HepG2 (cell line): ENCODE data around the gene PIK3CB. TPM values are rescaled to one million over a fixed set of nuclear protein-coding genes. Genes with fewer than 3 reads are reported as not detected.
A peak's percentile ranks its signal among the peaks of the same experiment; 100 is the strongest.

Source experiments
- ATRX ChIP-seq: sonication (generic); formaldehyde crosslinking; IDR thresholded peaks from 2 replicates; pipeline ENCODE4 v1.4.0; 2020; ENCODE audit warnings: missing genetic modification reagents, borderline replicate concordance
- HNRNPK ChIP-seq: fragments of 200-400 bp; formaldehyde crosslinking; IDR thresholded peaks from 2 replicates; pipeline ENCODE4 v1.6.1; 2018; ENCODE audit warnings: low read length, low read depth, moderate library complexity, mild to moderate bottlenecking; ENCODE audit not compliant: poor library complexity, severe bottlenecking
- HOXA7 ChIP-seq: sonication (generic); formaldehyde crosslinking; IDR thresholded peaks from 2 replicates; pipeline ENCODE4 v1.8.1; 2022; ENCODE audit warnings: mild to moderate bottlenecking, missing genetic modification reagents, moderate library complexity
- JUND ChIP-seq: sonication (generic); formaldehyde crosslinking; IDR thresholded peaks from 2 replicates; pipeline ENCODE4 v1.8.0; 2022; ENCODE audit warnings: mild to moderate bottlenecking, missing genetic modification reagents
- KLF16 ChIP-seq, 2 experiments: sonication (generic) in 1 of 2; formaldehyde crosslinking in 1 of 2; IDR thresholded peaks; 2 replicates each; pipeline versions ENCODE4 v1.6.1 to v1.8.0; 2016 to 2023; ENCODE audit warnings: missing genetic modification reagents in 2 of 2, missing compliant biosample characterization in 1 of 2
- MBD4 ChIP-seq: IDR thresholded peaks from 2 replicates; pipeline ENCODE4 v1.6.1; 2012; ENCODE audit warnings: low read length, inconsistent platforms, borderline replicate concordance
- NFKB2 ChIP-seq: sonication (generic); formaldehyde crosslinking; IDR thresholded peaks from 2 replicates; pipeline ENCODE4 v1.4.0; 2020; ENCODE audit warnings: missing genetic modification reagents, borderline replicate concordance
- NR2C2 ChIP-seq: sonication (generic); formaldehyde crosslinking; IDR thresholded peaks from 2 replicates; pipeline ENCODE4 v1.4.0; 2020; ENCODE audit warnings: missing genetic modification reagents, mild to moderate bottlenecking, moderate library complexity, borderline replicate concordance
- REPIN1 ChIP-seq: sonication (generic); formaldehyde crosslinking; IDR thresholded peaks from 2 replicates; pipeline ENCODE4 v1.8.0; 2022; ENCODE audit warnings: missing genetic modification reagents, low read depth, mild to moderate bottlenecking, borderline replicate concordance
- RFX5 ChIP-seq: IDR thresholded peaks from 2 replicates; pipeline ENCODE4 v1.6.1; 2011; ENCODE audit warnings: low read depth, low read length, improper control_type of control experiment
- RXRA ChIP-seq: sonication (generic); formaldehyde crosslinking; IDR thresholded peaks from 2 replicates; pipeline ENCODE4 v1.5.1; 2020; ENCODE audit warnings: missing genetic modification reagents
- TGIF2 ChIP-seq: IDR thresholded peaks from 2 replicates; pipeline ENCODE4 v1.6.1; 2016; ENCODE audit warnings: control low read depth, missing compliant biosample characterization
- TOE1 ChIP-seq: sonication (generic); formaldehyde crosslinking; IDR thresholded peaks from 2 replicates; pipeline ENCODE4 v1.4.0; 2020; ENCODE audit warnings: mild to moderate bottlenecking, missing genetic modification reagents
- ZFYVE20 ChIP-seq: sonication (generic); formaldehyde crosslinking; IDR thresholded peaks from 2 replicates; pipeline ENCODE4 v1.8.0; 2023; ENCODE audit warnings: low read depth, mild to moderate bottlenecking, moderate library complexity, missing genetic modification reagents, borderline replicate concordance
- ZNF33A ChIP-seq: sonication (generic); formaldehyde crosslinking; IDR thresholded peaks from 2 replicates; pipeline ENCODE4 v1.5.1; 2020; ENCODE audit warnings: missing genetic modification reagents, mild to moderate bottlenecking, moderate library complexity, borderline replicate concordance
- ZNF7 ChIP-seq: IDR thresholded peaks from 2 replicates; pipeline ENCODE4 v1.6.1; 2016; ENCODE audit warnings: missing biosample characterization, missing genetic modification reagents
- polyA plus RNA-seq, 8 experiments: library from polyadenylated mRNA; depleted of rRNA in 3 of 8; stranded (reverse) in 7 of 8; unstranded in 1 of 8; fragments of >200 nt; fragmentation: Illumina TruSeq in 4 of 8; extraction: Trizol in 4 of 8; gene quantifications; 2 replicates each; pipeline versions ENCODE4 v1.2.1 to v1.2.3, GENCODE V29; 2011 to 2016; ENCODE audit warnings: low read depth in 4 of 8, missing spikeins in 1 of 8, mixed read lengths in 1 of 8; ENCODE audit not compliant: insufficient read depth in 1 of 8
- total RNA-seq, 5 experiments: library from RNA; depleted of rRNA; stranded (reverse); fragments of >200 nt; fragmentation: Illumina TruSeq; extraction: Trizol; gene quantifications; 2 replicates each; pipeline ENCODE4 v1.2.3, GENCODE V29; 2016; ENCODE audit warnings: low read depth in 1 of 5
- TF ChIP-seq, protein P1 (sequence below): sonication (generic); formaldehyde crosslinking; IDR thresholded peaks from 2 replicates; pipeline ENCODE4 v1.8.1; 2022; ENCODE audit warnings: low read depth, mild to moderate bottlenecking, missing genetic modification reagents
- TF ChIP-seq, protein P2 (sequence below): sonication (generic); formaldehyde crosslinking; IDR thresholded peaks from 2 replicates; pipeline ENCODE4 v1.4.0; 2020; ENCODE audit warnings: missing genetic modification reagents
- TF ChIP-seq, protein P3 (sequence below): IDR thresholded peaks from 2 replicates; pipeline ENCODE4 v1.6.1; 2016; ENCODE audit warnings: low read depth, control low read depth
- TF ChIP-seq, protein P4 (sequence below): sonication (generic); formaldehyde crosslinking; IDR thresholded peaks from 2 replicates; pipeline ENCODE4 v1.4.0; 2020; ENCODE audit warnings: missing genetic modification reagents

The PIK3CB gene
- total and polyA plus RNA-seq, 2 of the 13 experiments (the other 11 are each of a cell fraction or from before 2014, with no cell fraction given), result 6.6 to 18.7 TPM

DNA sequence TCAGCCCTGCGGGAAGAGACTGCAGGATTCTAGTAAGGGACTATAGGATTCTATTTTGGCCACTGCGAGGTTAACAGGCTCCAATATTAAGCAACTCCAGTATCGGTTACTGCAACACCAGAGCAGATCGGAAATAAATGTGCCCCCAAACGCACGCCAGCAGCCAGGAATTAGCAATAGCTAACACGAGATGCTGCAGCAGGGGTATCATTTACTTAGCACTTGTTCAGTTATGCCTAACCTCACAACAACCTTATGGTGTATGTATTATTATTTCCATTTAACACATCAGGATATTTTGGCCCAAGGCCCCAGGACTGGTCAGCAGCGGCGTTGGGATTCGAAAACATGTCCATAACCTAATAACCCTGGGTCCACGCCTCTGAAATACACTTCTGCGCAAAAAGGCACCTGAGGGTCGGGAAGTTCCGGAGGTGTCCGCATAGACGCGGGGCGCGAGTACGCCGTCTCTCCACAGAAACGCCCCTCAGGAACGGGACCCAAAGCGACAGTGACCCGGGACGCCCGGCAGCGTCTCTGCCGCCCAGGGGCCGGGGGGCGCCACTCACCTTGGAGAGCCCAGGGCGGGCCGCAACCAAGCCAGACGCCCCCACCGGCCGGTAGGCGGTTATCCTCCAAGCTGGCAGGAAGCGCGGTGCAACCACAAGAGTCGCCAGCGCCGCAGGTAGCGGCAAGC, 681 bp downstream of the PIK3CB start (continued):
- TF ChIP-seq, protein P1, sequence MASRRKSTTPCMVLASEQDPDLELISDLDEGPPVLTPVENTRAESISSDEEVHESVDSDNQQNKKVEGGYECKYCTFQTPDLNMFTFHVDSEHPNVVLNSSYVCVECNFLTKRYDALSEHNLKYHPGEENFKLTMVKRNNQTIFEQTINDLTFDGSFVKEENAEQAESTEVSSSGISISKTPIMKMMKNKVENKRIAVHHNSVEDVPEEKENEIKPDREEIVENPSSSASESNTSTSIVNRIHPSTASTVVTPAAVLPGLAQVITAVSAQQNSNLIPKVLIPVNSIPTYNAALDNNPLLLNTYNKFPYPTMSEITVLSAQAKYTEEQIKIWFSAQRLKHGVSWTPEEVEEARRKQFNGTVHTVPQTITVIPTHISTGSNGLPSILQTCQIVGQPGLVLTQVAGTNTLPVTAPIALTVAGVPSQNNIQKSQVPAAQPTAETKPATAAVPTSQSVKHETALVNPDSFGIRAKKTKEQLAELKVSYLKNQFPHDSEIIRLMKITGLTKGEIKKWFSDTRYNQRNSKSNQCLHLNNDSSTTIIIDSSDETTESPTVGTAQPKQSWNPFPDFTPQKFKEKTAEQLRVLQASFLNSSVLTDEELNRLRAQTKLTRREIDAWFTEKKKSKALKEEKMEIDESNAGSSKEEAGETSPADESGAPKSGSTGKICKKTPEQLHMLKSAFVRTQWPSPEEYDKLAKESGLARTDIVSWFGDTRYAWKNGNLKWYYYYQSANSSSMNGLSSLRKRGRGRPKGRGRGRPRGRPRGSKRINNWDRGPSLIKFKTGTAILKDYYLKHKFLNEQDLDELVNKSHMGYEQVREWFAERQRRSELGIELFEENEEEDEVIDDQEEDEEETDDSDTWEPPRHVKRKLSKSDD (CRISPR knock-in tag), result no peak
- TF ChIP-seq NR2C2 (CRISPR knock-in tag) (no peak), NFKB2 (CRISPR knock-in tag) (0 out of 2 replicates have a peak, but pooled peaks have one; percentile 40), TGIF2 (no peak; the same call in 1 of the 2 replicates), JUND (CRISPR knock-in tag) (no peak), ATRX (CRISPR knock-in tag) (no peak), HOXA7 (CRISPR knock-in tag) (no peak), TOE1 (CRISPR knock-in tag) (no peak), ZNF7 (no peak), RFX5 (no peak), ZNF33A (no peak), REPIN1 (peak; percentile 46; the same call in 1 of the 2 replicates), HNRNPK (no peak), MBD4 (no peak), KLF16 (CRISPR knock-in tag; IDR thresholded peaks at IDR 0.05) (peak in 1 of 2 experiments; percentile 38; a peak in 1 of 4 replicates), RXRA (CRISPR knock-in tag) (no peak), ZFYVE20 (CRISPR knock-in tag) (0 out of 2 replicates have a peak, but pooled peaks have one; percentile 39)
- TF ChIP-seq, protein P2, sequence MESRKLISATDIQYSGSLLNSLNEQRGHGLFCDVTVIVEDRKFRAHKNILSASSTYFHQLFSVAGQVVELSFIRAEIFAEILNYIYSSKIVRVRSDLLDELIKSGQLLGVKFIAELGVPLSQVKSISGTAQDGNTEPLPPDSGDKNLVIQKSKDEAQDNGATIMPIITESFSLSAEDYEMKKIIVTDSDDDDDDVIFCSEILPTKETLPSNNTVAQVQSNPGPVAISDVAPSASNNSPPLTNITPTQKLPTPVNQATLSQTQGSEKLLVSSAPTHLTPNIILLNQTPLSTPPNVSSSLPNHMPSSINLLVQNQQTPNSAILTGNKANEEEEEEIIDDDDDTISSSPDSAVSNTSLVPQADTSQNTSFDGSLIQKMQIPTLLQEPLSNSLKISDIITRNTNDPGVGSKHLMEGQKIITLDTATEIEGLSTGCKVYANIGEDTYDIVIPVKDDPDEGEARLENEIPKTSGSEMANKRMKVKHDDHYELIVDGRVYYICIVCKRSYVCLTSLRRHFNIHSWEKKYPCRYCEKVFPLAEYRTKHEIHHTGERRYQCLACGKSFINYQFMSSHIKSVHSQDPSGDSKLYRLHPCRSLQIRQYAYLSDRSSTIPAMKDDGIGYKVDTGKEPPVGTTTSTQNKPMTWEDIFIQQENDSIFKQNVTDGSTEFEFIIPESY (CRISPR knock-in tag), result no peak
- TF ChIP-seq, protein P3, sequence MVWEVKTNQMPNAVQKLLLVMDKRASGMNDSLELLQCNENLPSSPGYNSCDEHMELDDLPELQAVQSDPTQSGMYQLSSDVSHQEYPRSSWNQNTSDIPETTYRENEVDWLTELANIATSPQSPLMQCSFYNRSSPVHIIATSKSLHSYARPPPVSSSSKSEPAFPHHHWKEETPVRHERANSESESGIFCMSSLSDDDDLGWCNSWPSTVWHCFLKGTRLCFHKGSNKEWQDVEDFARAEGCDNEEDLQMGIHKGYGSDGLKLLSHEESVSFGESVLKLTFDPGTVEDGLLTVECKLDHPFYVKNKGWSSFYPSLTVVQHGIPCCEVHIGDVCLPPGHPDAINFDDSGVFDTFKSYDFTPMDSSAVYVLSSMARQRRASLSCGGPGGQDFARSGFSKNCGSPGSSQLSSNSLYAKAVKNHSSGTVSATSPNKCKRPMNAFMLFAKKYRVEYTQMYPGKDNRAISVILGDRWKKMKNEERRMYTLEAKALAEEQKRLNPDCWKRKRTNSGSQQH (CRISPR knock-in tag), result no peak
- TF ChIP-seq, protein P4, sequence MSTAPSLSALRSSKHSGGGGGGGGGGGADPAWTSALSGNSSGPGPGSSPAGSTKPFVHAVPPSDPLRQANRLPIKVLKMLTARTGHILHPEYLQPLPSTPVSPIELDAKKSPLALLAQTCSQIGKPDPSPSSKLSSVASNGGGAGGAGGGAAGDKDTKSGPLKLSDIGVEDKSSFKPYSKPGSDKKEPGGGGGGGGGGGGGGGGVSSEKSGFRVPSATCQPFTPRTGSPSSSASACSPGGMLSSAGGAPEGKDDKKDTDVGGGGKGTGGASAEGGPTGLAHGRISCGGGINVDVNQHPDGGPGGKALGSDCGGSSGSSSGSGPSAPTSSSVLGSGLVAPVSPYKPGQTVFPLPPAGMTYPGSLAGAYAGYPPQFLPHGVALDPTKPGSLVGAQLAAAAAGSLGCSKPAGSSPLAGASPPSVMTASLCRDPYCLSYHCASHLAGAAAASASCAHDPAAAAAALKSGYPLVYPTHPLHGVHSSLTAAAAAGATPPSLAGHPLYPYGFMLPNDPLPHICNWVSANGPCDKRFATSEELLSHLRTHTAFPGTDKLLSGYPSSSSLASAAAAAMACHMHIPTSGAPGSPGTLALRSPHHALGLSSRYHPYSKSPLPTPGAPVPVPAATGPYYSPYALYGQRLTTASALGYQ (CRISPR knock-in tag), result no peak
